Astrocyte (in vitro differentiated cells and primary cell): ENCODE measurements around the gene PLEKHA7.

ENCODE experiments used
- EZH2 ChIP-seq: IDR thresholded peaks from 2 replicates; pipeline ENCODE4 v1.6.1; 2012; ENCODE audit warnings: mild to moderate bottlenecking, low read length, inconsistent platforms; ENCODE audit not compliant: insufficient read depth
- TF ChIP-seq, protein P1 (sequence below): IDR thresholded peaks from 2 replicates; pipeline ENCODE4 v1.5.1; 2011; ENCODE audit warnings: low read depth, mild to moderate bottlenecking, inconsistent platforms, low read length, moderate library complexity; ENCODE audit not compliant: insufficient read depth

DNA sequence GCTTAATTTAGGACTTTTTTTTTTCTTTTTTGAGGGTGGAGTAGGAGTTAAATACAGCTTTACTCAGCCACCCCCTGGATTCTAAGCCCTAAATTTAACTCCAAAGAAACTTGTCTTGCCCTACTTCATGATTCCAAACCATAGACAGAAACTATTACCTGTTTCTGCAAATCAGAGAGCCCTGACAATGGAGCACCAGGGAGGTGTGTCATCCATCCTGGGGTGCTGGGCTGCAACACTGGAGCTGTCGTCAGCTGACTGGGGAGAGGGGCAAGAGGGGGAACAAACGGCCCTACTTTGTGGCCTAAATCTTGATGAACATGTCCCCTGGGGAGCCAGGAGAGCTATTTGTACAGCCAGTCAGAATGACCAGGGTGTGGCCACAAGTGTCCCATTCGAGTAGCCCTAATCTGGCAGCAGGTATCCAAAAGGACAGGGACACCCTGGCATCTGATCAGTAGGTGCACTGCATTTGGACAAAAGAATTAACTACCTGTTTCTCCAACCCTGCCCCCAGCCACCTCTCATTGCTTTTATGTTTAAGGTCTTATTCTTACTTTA lies 50.8 kb downstream of the PLEKHA7 start:
- TF ChIP-seq EZH2 = no peak
- TF ChIP-seq, protein P1, sequence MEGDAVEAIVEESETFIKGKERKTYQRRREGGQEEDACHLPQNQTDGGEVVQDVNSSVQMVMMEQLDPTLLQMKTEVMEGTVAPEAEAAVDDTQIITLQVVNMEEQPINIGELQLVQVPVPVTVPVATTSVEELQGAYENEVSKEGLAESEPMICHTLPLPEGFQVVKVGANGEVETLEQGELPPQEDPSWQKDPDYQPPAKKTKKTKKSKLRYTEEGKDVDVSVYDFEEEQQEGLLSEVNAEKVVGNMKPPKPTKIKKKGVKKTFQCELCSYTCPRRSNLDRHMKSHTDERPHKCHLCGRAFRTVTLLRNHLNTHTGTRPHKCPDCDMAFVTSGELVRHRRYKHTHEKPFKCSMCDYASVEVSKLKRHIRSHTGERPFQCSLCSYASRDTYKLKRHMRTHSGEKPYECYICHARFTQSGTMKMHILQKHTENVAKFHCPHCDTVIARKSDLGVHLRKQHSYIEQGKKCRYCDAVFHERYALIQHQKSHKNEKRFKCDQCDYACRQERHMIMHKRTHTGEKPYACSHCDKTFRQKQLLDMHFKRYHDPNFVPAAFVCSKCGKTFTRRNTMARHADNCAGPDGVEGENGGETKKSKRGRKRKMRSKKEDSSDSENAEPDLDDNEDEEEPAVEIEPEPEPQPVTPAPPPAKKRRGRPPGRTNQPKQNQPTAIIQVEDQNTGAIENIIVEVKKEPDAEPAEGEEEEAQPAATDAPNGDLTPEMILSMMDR = no peak
